ENCODE results near the gene FBXO7. TPM values are rescaled to one million over a fixed set of nuclear protein-coding genes. Genes with fewer than 3 reads are reported as not detected.

FBXO7 gene
- polyA plus RNA-seq, 3 donors from 2014 or later: 134 to 272 (median 175) TPM

DNA sequence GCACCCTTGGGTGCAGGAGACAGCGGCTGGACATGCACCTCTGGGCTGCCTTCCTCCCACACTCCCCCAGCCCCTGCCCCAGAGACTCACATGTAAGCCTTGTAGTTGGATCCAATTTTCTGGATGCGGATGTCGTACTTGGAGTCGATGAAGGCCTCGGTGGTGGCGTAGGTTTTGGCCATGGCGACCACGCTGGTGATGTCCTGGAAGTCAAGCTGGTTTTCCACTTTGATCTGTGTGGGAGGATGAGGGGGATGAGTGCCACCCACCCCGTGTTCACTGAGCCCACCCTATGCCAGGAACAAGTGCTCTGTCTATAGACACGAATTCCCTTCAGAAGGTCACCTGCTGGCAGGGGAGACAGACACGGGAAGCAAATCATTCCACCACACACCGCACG, 66.9 kb downstream of the FBXO7 start:
- H3K4me1 Mint-ChIP-seq: no peaks in the 10 kb centered on the region
- peaks cover 1 to 9% (median 5%) of the 10 kb centered on the region in 3 donors for H3K27me3 Mint-ChIP-seq (ENCODE audit: low read depth in 3 of 3)
- H3K36me3 Mint-ChIP-seq: no peaks in the 10 kb centered on the region
- H3K9me3 Mint-ChIP-seq: peaks cover 0 to 2% (median 0%) of the 10 kb centered on the region in 6 donors
- H3K4me3 Mint-ChIP-seq: no peak overlapping the region
- DNase-seq: no peak
- H3K27ac Mint-ChIP-seq: no peak overlapping the region

DNA sequence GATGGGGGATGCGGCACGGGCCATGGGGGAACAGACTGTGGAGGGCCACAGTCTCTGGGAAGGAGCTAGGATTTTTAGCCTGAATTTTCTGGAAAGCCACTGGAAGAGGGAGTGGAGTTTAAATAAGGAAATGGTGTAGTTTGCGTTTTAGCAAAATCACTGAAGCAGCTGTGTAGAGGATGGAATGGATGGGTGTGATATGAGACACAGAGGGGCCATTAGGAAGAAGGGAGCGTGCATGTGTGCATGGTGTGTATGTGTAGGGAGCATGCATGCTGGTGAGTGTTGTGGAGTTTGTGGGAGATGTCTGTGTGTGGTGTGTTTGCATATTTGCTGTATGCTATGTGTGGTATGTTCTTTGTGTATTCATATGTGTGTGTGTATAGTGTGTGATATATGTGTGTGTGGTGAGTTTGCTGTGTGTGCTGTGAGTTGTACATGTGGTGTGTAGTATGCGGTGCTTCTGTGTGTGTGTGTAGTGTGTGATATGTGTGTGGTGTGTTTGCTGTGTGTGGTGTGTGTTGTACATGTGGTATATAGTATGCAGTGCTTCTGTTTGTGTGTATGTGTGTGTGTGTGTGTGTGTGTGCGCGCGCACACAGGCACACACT, 67.6 kb downstream of the FBXO7 start:
- Mint-ChIP-seq H3K4me3 (no peak overlapping the region), H3K27me3 (ENCODE audit: low read depth in 3 of 3) (peaks cover 3 to 11% (median 7%) of the 10 kb centered on the region in 3 donors)

DNA sequence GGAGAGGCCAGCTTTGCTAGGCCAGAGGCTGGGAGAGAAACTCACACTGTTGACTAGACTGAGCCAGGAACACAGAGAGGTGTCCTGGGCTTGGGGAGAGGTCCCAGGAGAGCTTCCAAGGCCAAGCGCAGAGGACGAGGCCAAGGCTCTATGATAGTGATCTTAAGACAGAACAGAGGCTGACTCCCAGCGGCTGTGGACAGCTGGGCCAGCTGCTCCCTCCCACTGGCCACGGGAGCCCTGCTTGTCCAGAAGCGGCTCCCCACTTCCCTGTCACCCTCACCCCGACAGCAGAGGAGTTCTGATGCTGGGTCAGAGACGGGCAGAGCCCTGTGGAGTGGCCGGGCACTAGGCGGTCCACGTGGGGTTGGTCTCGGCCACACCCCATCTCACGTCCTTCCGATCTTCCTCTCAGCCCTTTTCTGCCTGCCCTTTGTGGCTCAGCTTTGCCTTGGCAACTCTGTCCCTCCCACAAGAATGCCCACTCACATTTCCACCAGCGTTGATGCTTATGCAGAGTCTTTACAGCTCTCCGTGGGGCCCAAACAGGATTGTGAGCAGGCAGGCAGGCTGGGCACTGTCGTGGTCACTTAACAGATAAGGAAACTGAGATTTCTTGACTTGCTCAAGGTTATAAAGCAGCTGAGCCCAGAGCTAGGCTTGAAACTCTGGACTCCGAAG, 68.2 kb downstream of the FBXO7 start:
- H3K4me3 Mint-ChIP-seq: no peak overlapping the region
- no peaks in the 10 kb centered on the region for H3K4me1 Mint-ChIP-seq
- H3K9me3 Mint-ChIP-seq: peaks cover 0 to 2% (median 0%) of the 10 kb centered on the region in 6 donors
- peaks cover 5 to 12% (median 7%) of the 10 kb centered on the region in 3 donors for H3K27me3 Mint-ChIP-seq (ENCODE audit: low read depth in 3 of 3)
- no peak overlapping the region for H3K27ac Mint-ChIP-seq
- no peaks in the 10 kb centered on the region for H3K36me3 Mint-ChIP-seq
- DNase-seq: no peak

More for the DNA sequence above, 67.6 kb downstream of the FBXO7 start:
- Mint-ChIP-seq H3K27ac (no peak overlapping the region), H3K4me1 (no peaks in the 10 kb centered on the region), H3K36me3 (no peaks in the 10 kb centered on the region), H3K9me3 (peaks cover 0 to 2% (median 0%) of the 10 kb centered on the region in 6 donors)
- DNase-seq: no peak

DNA sequence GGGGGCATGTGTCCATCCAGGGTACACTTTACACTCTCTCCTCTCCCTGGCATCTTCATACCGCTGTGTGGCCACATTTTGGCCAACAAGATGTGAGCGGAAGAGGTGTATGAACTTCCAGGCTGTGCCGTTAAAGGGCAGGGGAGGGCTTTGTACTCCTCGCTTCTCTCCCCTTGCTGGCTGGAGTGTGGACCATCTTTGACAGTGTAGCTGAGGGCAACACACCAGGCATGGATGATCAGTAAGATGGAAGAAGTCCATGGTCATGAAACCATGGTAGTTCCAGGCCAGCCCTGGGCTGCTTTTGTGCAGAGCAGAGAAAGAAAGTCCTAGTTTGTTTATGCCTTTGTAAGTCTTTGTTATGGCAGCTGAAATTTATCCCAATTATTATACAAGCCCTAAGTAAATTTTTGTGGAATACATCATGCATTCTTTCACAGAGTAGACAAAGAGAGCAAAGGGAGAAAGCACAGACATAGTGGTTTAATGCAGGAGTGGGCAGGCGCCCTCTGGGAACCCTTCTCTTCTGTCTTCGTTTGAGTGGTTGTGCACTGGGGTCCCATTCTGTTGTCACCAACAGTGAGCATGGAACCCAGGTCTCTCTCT, 70.4 kb downstream of the FBXO7 start:
- no peaks in the 10 kb centered on the region for H3K4me1 Mint-ChIP-seq
- no peaks in the 10 kb centered on the region for H3K36me3 Mint-ChIP-seq
- no peak overlapping the region for H3K27ac Mint-ChIP-seq
- DNase-seq: no peak
- no peak overlapping the region for H3K4me3 Mint-ChIP-seq
- peaks cover 4 to 11% (median 5%) of the 10 kb centered on the region in 3 donors for H3K27me3 Mint-ChIP-seq (ENCODE audit: low read depth in 3 of 3)
- H3K9me3 Mint-ChIP-seq: peaks cover 0 to 4% (median 0%) of the 10 kb centered on the region in 6 donors

DNA sequence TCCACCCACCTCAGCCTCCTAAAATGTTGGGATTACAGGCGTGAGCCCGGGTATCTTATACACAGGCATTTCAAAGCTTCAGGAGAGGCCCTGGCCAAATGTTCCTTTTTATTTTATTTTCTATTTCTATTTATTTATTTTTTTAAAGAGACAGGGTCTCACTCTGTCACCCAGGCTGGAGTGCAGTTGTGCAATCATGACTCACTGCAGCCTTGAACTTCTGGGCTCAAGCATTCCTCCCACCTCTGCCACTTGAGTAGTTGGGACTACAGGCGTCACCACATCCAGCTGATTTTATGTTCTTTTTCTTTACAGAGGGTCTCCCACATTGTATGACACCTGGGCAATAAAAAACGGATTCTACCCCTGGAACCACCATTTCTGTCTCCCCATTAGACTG, 71.2 kb downstream of the FBXO7 start:
- H3K36me3 Mint-ChIP-seq: no peaks in the 10 kb centered on the region
- H3K4me1 Mint-ChIP-seq: no peaks in the 10 kb centered on the region
- no peak overlapping the region for H3K4me3 Mint-ChIP-seq
- peaks cover 0 to 4% (median 0%) of the 10 kb centered on the region in 6 donors for H3K9me3 Mint-ChIP-seq
- H3K27me3 Mint-ChIP-seq (ENCODE audit: low read depth in 3 of 3): peaks cover 4 to 7% (median 5%) of the 10 kb centered on the region in 3 donors
- no peak overlapping the region for H3K27ac Mint-ChIP-seq
- DNase-seq: no peak

DNA sequence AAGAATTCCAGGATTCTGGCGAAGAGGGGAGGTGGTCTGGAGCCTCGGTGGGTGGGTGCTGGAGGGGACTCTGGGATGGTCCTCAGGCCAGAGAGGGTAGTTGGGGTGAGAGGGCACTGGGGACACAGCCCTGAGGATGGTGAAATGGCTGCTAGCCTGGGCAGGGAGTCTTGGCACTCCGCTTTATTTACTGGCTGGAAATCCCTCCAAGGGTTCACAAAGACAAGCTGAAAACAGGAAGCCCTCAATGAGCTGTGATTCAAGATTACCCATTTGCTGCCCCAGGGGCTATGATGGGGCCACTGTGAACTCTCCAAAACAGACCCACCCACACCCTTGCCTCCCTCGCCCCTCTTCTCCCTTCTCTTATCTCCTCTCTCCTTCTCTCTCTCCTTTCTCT, 71.9 kb downstream of the FBXO7 start:
- peaks cover 0 to 4% (median 0%) of the 10 kb centered on the region in 6 donors for H3K9me3 Mint-ChIP-seq
- H3K27ac Mint-ChIP-seq: no peak overlapping the region
- no peak for DNase-seq
- no peaks in the 10 kb centered on the region for H3K36me3 Mint-ChIP-seq
- no peak overlapping the region for H3K4me3 Mint-ChIP-seq
- no peaks in the 10 kb centered on the region for H3K4me1 Mint-ChIP-seq
- peaks cover 4 to 9% (median 5%) of the 10 kb centered on the region in 3 donors for H3K27me3 Mint-ChIP-seq (ENCODE audit: low read depth in 3 of 3)

DNA sequence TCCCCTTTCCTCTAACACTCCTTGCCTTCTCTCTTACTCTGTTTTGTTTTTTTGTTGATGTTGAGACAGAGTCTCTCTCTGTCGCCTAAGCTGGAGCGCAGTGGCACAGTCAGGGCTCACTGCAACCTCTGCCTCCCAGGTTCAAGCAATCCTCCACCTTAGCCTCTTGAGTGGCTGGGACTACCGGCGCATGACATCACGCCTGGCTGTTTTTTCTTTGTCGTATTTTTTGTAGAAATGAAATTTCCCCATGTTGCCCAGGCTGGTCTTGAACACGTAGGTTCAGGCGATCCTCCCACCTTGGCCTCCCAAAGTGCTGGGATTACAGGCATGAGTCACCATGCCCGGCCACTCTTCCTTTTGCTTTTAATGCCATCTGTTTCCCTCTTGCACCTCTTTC, 72.3 kb downstream of the FBXO7 start:
- Mint-ChIP-seq H3K4me3 (no peak overlapping the region), H3K27ac (peak overlapping the region in 1 of 6 donors; percentile 45), H3K9me3 (peaks cover 0 to 4% (median 0%) of the 10 kb centered on the region in 6 donors), H3K4me1 (no peaks in the 10 kb centered on the region), H3K36me3 (no peaks in the 10 kb centered on the region), H3K27me3 (ENCODE audit: low read depth in 3 of 3) (peaks cover 3 to 8% (median 3%) of the 10 kb centered on the region in 3 donors)
- DNase-seq: no peak

DNA sequence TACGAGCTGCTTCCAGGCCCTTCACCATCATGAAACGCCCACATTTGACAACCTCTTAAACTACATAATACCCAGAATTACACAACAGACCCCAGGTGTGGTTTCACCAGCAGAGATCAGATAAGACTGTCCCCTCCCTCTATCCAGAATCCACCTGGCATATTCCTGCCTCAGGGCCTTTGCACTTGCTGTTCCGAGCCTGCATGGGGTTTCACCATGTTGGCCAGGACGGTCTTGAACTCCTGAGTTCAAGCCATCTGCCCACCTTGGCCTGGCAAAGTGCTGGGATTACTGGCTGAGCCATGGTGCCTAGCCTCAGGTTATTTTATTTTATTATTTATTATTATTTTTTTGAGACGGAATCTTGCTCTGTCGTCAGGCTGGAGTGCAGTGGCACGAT, 73.4 kb downstream of the FBXO7 start:
- H3K36me3 Mint-ChIP-seq: no peaks in the 10 kb centered on the region
- no peaks in the 10 kb centered on the region for H3K4me1 Mint-ChIP-seq
- H3K27me3 Mint-ChIP-seq (ENCODE audit: low read depth in 3 of 3): peaks cover 1 to 8% (median 3%) of the 10 kb centered on the region in 3 donors
- no peak overlapping the region for H3K4me3 Mint-ChIP-seq
- peaks cover 0 to 2% (median 0%) of the 10 kb centered on the region in 6 donors for H3K9me3 Mint-ChIP-seq
- DNase-seq: no peak
- no peak overlapping the region for H3K27ac Mint-ChIP-seq

Other genes with a start within 250 kb of the FBXO7 start
- gene SLC5A4, start 219.5 kb upstream of the FBXO7 start, polyA plus RNA-seq: not detected
- gene RFPL3, start 116.9 kb upstream of the FBXO7 start, polyA plus RNA-seq: not detected
- 100 to 1,000 TPM; 110 to 189 (median 115) TPM for gene RTCB, start 62.6 kb upstream of the FBXO7 start, polyA plus RNA-seq
- not detected for gene BPIFC, start 10.4 kb upstream of the FBXO7 start, polyA plus RNA-seq

Data from immature natural killer cell (primary cell).